Lung (tissue), 12 donors: Measurements from ENCODE around the gene MBP. TPM values are rescaled to one million over a fixed set of nuclear protein-coding genes. Genes with fewer than 3 reads are reported as not detected.

Source experiments
- ATAC-seq: fragments of 200-7000 bp; cut with Tn5 transposase; one replicate; pipeline ENCODE4 v1.9.1; 2020; ENCODE audit warnings: moderate number of reproducible peaks; ENCODE audit not compliant: insufficient read depth, low FRiP score
- DNase-seq, 3 donors: peaks; one replicate each; pipeline ENCODE4 v3.0.0-alpha.2; 2013 to 2017
- H3K27ac ChIP-seq, 2 donors: one replicate each; pipeline ENCODE4 v1.5.1; 2013; ENCODE audit warnings: mild to moderate bottlenecking in 2 of 2, moderate library complexity in 2 of 2, control low read depth in 1 of 2, inconsistent platforms in 1 of 2, low read depth in 1 of 2, low read length in 1 of 2
- H3K27me3 ChIP-seq, 3 donors: one replicate each; pipeline ENCODE4 v1.5.1; 2013; ENCODE audit warnings: low read length in 2 of 3; ENCODE audit not compliant: control insufficient read depth in 3 of 3, insufficient read depth in 3 of 3
- H3K36me3 ChIP-seq, 4 donors: one replicate each; pipeline ENCODE4 v1.5.1; 2013; ENCODE audit warnings: low read length in 4 of 4, mild to moderate bottlenecking in 1 of 4, moderate library complexity in 1 of 4; ENCODE audit not compliant: control insufficient read depth in 4 of 4, insufficient read depth in 4 of 4
- H3K4me1 ChIP-seq, 5 donors: one replicate each; pipeline ENCODE4 v1.5.1; 2013; ENCODE audit warnings: low read length in 5 of 5, mild to moderate bottlenecking in 2 of 5, moderate library complexity in 1 of 5; ENCODE audit not compliant: control insufficient read depth in 5 of 5, insufficient read depth in 5 of 5
- H3K4me3 ChIP-seq: one replicate; pipeline ENCODE4 v1.5.1; 2013; ENCODE audit warnings: mild to moderate bottlenecking, control low read depth, moderate library complexity
- H3K9ac ChIP-seq, 2 donors: one replicate each; pipeline ENCODE4 v1.5.1; 2013; ENCODE audit warnings: low read length in 2 of 2, control low read depth in 1 of 2; ENCODE audit not compliant: insufficient read depth in 1 of 2
- H3K9me3 ChIP-seq, 4 donors: one replicate each; pipeline ENCODE4 v1.5.1; 2013; ENCODE audit warnings: low read length in 3 of 4, mild to moderate bottlenecking in 1 of 4, moderate library complexity in 1 of 4; ENCODE audit not compliant: control insufficient read depth in 4 of 4, insufficient read depth in 3 of 4
- CTCF ChIP-seq: IDR thresholded peaks from 2 replicates; pipeline ENCODE4 v1.5.1; 2012; ENCODE audit warnings: mild to moderate bottlenecking; ENCODE audit errors: control extremely low read depth, extremely low read depth
- WGBS, 2 donors: extraction: QIAGEN DNeasy Blood & Tissue Kit; methylation state at CpG; one replicate each; pipeline ENCODE4 v1.1.7; 2013; 5-methylcytosine and 5-hydroxymethylcytosine counted together
- polyA plus RNA-seq, 2 donors: library from polyadenylated mRNA; stranded (reverse); fragments of 200-250 nt; gene quantifications; one replicate each; pipeline ENCODE4 v1.2.1, GENCODE V29; 2013
- total RNA-seq, 2 donors: library from RNA; depleted of rRNA in 1 of 2; stranded (reverse); fragments of >200 nt in 1 of 2; gene quantifications; one replicate each; pipeline ENCODE4 v1.2.1, GENCODE V29; 2014 to 2021
- donor health status: control.
- donor health status: control.
- donor health status: Bipolar disorder and iron deficiency.
- donor health status: healthy.
- donor health status: DM: yes; HTN: yes; CAD: no.

The MBP gene
- total and polyA plus RNA-seq, 4 donors: 15.6 to 64.1 (median 30.9) TPM

- no peaks in the 10 kb centered on the region for H3K36me3 ChIP-seq
- no peak overlapping the region for H3K9ac ChIP-seq
- no peak overlapping the region for H3K27ac ChIP-seq
- no peaks in the 10 kb centered on the region for H3K27me3 ChIP-seq
- DNase-seq (no peak), ATAC-seq (no peak)
- no peak overlapping the region for H3K4me3 ChIP-seq
- TF ChIP-seq CTCF: no peak
- H3K4me1 ChIP-seq: peaks cover 0 to 21% (median 6%) of the 10 kb centered on the region in 5 donors
- H3K9me3 ChIP-seq: no peaks in the 10 kb centered on the region
- WGBS, 2 donors: 92 to 93% methylated on average over 5 of the region's 5 CpGs
These were observed 150.5 kb downstream of the MBP start for GRCh38 chr18:76982038-76982437.

- H3K9me3 ChIP-seq: no peaks in the 10 kb centered on the region
- no peaks in the 10 kb centered on the region for H3K36me3 ChIP-seq
- no peaks in the 10 kb centered on the region for H3K27me3 ChIP-seq
- no peak for TF ChIP-seq CTCF
- H3K4me3 ChIP-seq: no peak overlapping the region
- H3K9ac ChIP-seq: no peak overlapping the region
- no peak for ATAC-seq
- peaks cover 0 to 21% (median 6%) of the 10 kb centered on the region in 5 donors for H3K4me1 ChIP-seq
- H3K27ac ChIP-seq: no peak overlapping the region
- DNase-seq: no peak
- 75 to 79% methylated on average over 13 of the region's 13 CpGs for WGBS, 2 donors
These were observed 151.1 kb downstream of the MBP start for GRCh38 chr18:76981396-76981968.

GRCh38 chr18:76980663-76981395 lies 151.8 kb downstream of the MBP start:
- ATAC-seq: no peak
- 84 to 90% methylated on average over 23 of the region's 23 CpGs for WGBS, 2 donors
- no peak overlapping the region for H3K27ac ChIP-seq
- no peaks in the 10 kb centered on the region for H3K9me3 ChIP-seq
- no peak for TF ChIP-seq CTCF
- H3K27me3 ChIP-seq: no peaks in the 10 kb centered on the region
- H3K9ac ChIP-seq: no peak overlapping the region
- no peak for DNase-seq
- H3K36me3 ChIP-seq: no peaks in the 10 kb centered on the region
- no peak overlapping the region for H3K4me3 ChIP-seq
- H3K4me1 ChIP-seq: peaks cover 0 to 21% (median 6%) of the 10 kb centered on the region in 5 donors
